Hindlimb muscle (tissue), 1 donor: ENCODE data around the gene KDM4B. TPM values are rescaled to one million over a fixed set of nuclear protein-coding genes. Genes with fewer than 3 reads are reported as not detected.
A peak's percentile ranks its signal among the peaks of the same experiment; 100 is the strongest.
"Not testable (repeated sequence)": the region's sequence is repeated elsewhere in the genome, so short reads cannot be mapped to it uniquely, and the experiment has no call there.

Experiments used
- DNase-seq: peaks from one replicate; pipeline ENCODE4 v3.0.0-alpha.2; 2013
- polyA plus RNA-seq: library from polyadenylated mRNA; unstranded; fragments of 120-200 nt; gene quantifications from one replicate; pipeline ENCODE4 v1.2.1, GENCODE V29; 2013; ENCODE audit not compliant: insufficient read length

KDM4B gene
- polyA plus RNA-seq: 26.1 TPM

GRCh38 chr19:4968462-4969291, at the start of gene KDM4B:
TSS of gene KDM4B (plus strand) at chr19:4969113. CDS start at chr19:5032891, 63,778 bp downstream.
- DNase-seq: peak; percentile 100

- no peak for DNase-seq
Measured at GRCh38 chr19:4922530-4923275, 46.2 kb upstream of the KDM4B start.

GRCh38 chr19:4923276-4923747, 45.6 kb upstream of the KDM4B start:
- DNase-seq: no peak

GRCh38 chr19:4929186-4929585, 39.7 kb upstream of the KDM4B start:
- DNase-seq: no peak

GRCh38 chr19:4930664-4931063, 38.2 kb upstream of the KDM4B start:
- DNase-seq: no peak

- no peak for DNase-seq
Measured at GRCh38 chr19:4932711-4933110, 36.2 kb upstream of the KDM4B start.

GRCh38 chr19:4933528-4933927, 35.4 kb upstream of the KDM4B start:
- DNase-seq: no peak

GRCh38 chr19:4935444-4935843, 33.5 kb upstream of the KDM4B start:
- no peak for DNase-seq

GRCh38 chr19:4937060-4937459, 31.9 kb upstream of the KDM4B start:
- no peak for DNase-seq

GRCh38 chr19:4938461-4938860, 30.5 kb upstream of the KDM4B start:
- DNase-seq: not testable (repeated sequence)

- no peak for DNase-seq
Measured at GRCh38 chr19:4939466-4939865, 29.4 kb upstream of the KDM4B start.

- not testable (repeated sequence) for DNase-seq
Measured at GRCh38 chr19:4941638-4942169, 27.2 kb upstream of the KDM4B start.

GRCh38 chr19:4950650-4951049, 18.3 kb upstream of the KDM4B start:
- DNase-seq: not testable (repeated sequence)

- DNase-seq: no peak
Measured at GRCh38 chr19:4951656-4952055, 17.3 kb upstream of the KDM4B start.

GRCh38 chr19:4952945-4953344, 16.0 kb upstream of the KDM4B start:
- DNase-seq: no peak

GRCh38 chr19:4954320-4955149, 14.4 kb upstream of the KDM4B start:
- not testable (repeated sequence) for DNase-seq

GRCh38 chr19:4955274-4955673, 13.6 kb upstream of the KDM4B start:
- no peak for DNase-seq

GRCh38 chr19:4957981-4958380, 10.9 kb upstream of the KDM4B start:
- no peak for DNase-seq

GRCh38 chr19:4962085-4962619, 6.8 kb upstream of the KDM4B start:
- no peak for DNase-seq

- no peak for DNase-seq
Measured at GRCh38 chr19:4965061-4965460, 3.9 kb upstream of the KDM4B start.

GRCh38 chr19:4966591-4966990, 2.3 kb upstream of the KDM4B start:
- DNase-seq: no peak
